H1 (cell line): Measurements from ENCODE around the gene TNP2. TPM values are rescaled to one million over a fixed set of nuclear protein-coding genes. Genes with fewer than 3 reads are reported as not detected.

Experiments used
- CTCF ChIA-PET: fragments of 300-600 bp; sonication (Branson Sonifier 250); formaldehyde crosslinking; loops from one replicate; lab custom pipeline; 2021; ENCODE audit not compliant: partially characterized antibody; lab: Charles Lee
- POLR2A ChIA-PET: fragments of 300-600 bp; sonication (Branson Sonifier 250); formaldehyde crosslinking; loops from one replicate; lab custom pipeline; 2021; ENCODE audit warnings: inconsistent platforms; ENCODE audit not compliant: partially characterized antibody; lab: Charles Lee
- DNase-seq, 2 experiments: peaks; one replicate each; pipeline versions ENCODE4 v3.0.0 to v3.0.0-alpha.2; 2010 to 2022; ENCODE audit warnings: low spot score in 2 of 2, low read depth in 1 of 2, mixed read lengths in 1 of 2
- FAIRE-seq: peaks from 2 replicates; lab custom pipeline; 2011; peaks lifted over from hg19 to GRCh38; lab: Jason Lieb, UNC
- H2AFZ ChIP-seq: 2 replicates; pipeline ENCODE4 v1.8.1; 2012; ENCODE audit warnings: low read length, inconsistent platforms
- H2AK5ac ChIP-seq: 2 replicates; pipeline ENCODE4 v1.6.1; 2013; ENCODE audit warnings: low read depth, low read length
- H2BK120ac ChIP-seq: replicated peaks from 2 replicates; pipeline ENCODE3; 2013; ENCODE audit warnings: low read depth, low read length, inconsistent platforms
- H2BK12ac ChIP-seq: 2 replicates; pipeline ENCODE4 v1.6.1; 2013; ENCODE audit warnings: low read depth, low read length
- H2BK15ac ChIP-seq: 2 replicates; pipeline ENCODE4 v1.6.1; 2013; ENCODE audit warnings: low read length
- H2BK20ac ChIP-seq: 2 replicates; pipeline ENCODE4 v1.6.1; 2013; ENCODE audit warnings: low read length
- H2BK5ac ChIP-seq: 2 replicates; pipeline ENCODE4 v1.6.1; 2013; ENCODE audit warnings: low read depth, low read length
- H3K14ac ChIP-seq: 2 replicates; pipeline ENCODE4 v1.6.1; 2013; ENCODE audit warnings: inconsistent platforms; ENCODE audit not compliant: insufficient read length
- H3K18ac ChIP-seq: 2 replicates; pipeline ENCODE4 v1.6.1; 2013; ENCODE audit warnings: low read length; ENCODE audit errors: extremely low read depth
- H3K23ac ChIP-seq: 2 replicates; pipeline ENCODE4 v1.6.1; 2013; ENCODE audit warnings: inconsistent platforms; ENCODE audit not compliant: insufficient read length
- H3K23me2 ChIP-seq: 2 replicates; pipeline ENCODE4 v1.6.1; 2013; ENCODE audit warnings: low read depth, low read length
- H3K27ac ChIP-seq: 2 replicates; pipeline ENCODE4 v1.6.1; 2011; ENCODE audit warnings: low read depth, low read length, inconsistent platforms
- H3K27me3 ChIP-seq, 4 experiments: replicated peaks in 1 of 4; 1 replicate in 1 of 4; 2 replicates in 3 of 4; pipeline versions ENCODE4 v1.6.1 to v1.8.1; 2011 to 2013; ENCODE audit warnings: low read length in 3 of 4, mild to moderate bottlenecking in 3 of 4, inconsistent platforms in 2 of 4, mixed read lengths in 2 of 4, moderate library complexity in 1 of 4; ENCODE audit not compliant: control insufficient read depth in 3 of 4, insufficient read depth in 3 of 4; ENCODE audit errors: extremely low read depth in 1 of 4
- H3K36me3 ChIP-seq, 4 experiments: 2 replicates each; pipeline versions ENCODE4 v1.6.1 to v1.8.1; 2011 to 2013; ENCODE audit warnings: mild to moderate bottlenecking in 4 of 4, low read length in 3 of 4, moderate library complexity in 2 of 4, control low read depth in 1 of 4, inconsistent platforms in 1 of 4; ENCODE audit not compliant: insufficient read depth in 4 of 4, control insufficient read depth in 2 of 4
- H3K4ac ChIP-seq: replicated peaks from 2 replicates; pipeline ENCODE3; 2013; ENCODE audit warnings: low read length, low read depth, mixed read lengths, inconsistent platforms; ENCODE audit not compliant: insufficient read length
- H3K4me1 ChIP-seq, 4 experiments: replicated peaks in 1 of 4; 1 replicate in 1 of 4; 2 replicates in 3 of 4; pipeline versions ENCODE4 v1.6.1 to v1.8.1; 2011 to 2013; ENCODE audit warnings: low read length in 3 of 4, inconsistent platforms in 2 of 4, mixed read lengths in 1 of 4; ENCODE audit not compliant: insufficient read depth in 4 of 4, control insufficient read depth in 3 of 4
- H3K4me2 ChIP-seq, 2 experiments: 2 replicates each; pipeline versions ENCODE4 v1.6.1 to v1.8.1; 2011 to 2013; ENCODE audit warnings: low read depth in 2 of 2, low read length in 2 of 2, control low read depth in 1 of 2, inconsistent platforms in 1 of 2, mild to moderate bottlenecking in 1 of 2; ENCODE audit not compliant: insufficient read depth in 1 of 2
- H3K4me3 ChIP-seq, 4 experiments: fragments of 200-600, 300-600 bp in 1 of 4; sonication (generic), shearing (Covaris generic), sonication (Bioruptor Twin) in 1 of 4; 2 replicates each; pipeline versions ENCODE4 v1.5.1 to v1.8.1; 2011 to 2016; ENCODE audit warnings: low read length in 4 of 4, low read depth in 3 of 4, control low read depth in 2 of 4, inconsistent platforms in 2 of 4, mild to moderate bottlenecking in 2 of 4, mixed read lengths in 1 of 4, moderate library complexity in 1 of 4; ENCODE audit not compliant: insufficient read depth in 2 of 4; ENCODE audit errors: extremely low read depth in 1 of 4
- H3K56ac ChIP-seq: replicated peaks from 2 replicates; pipeline ENCODE3; 2013; ENCODE audit warnings: low read depth, mild to moderate bottlenecking, mixed read lengths, low read length, inconsistent platforms; ENCODE audit not compliant: insufficient read length
- H3K79me1 ChIP-seq: 2 replicates; pipeline ENCODE4 v1.6.1; 2013; ENCODE audit warnings: low read depth, low read length, control low read depth
- H3K79me2 ChIP-seq, 2 experiments: 2 replicates each; pipeline versions ENCODE4 v1.6.1 to v1.8.1; 2012 to 2013; ENCODE audit warnings: low read length in 2 of 2, mild to moderate bottlenecking in 2 of 2, inconsistent platforms in 1 of 2; ENCODE audit not compliant: insufficient read depth in 2 of 2, control insufficient read depth in 1 of 2
- H3K9ac ChIP-seq, 4 experiments: replicated peaks in 1 of 4; 1 replicate in 1 of 4; 2 replicates in 3 of 4; pipeline versions ENCODE4 v1.6.1 to v1.8.1; 2011 to 2013; ENCODE audit warnings: low read depth in 3 of 4, low read length in 3 of 4, control low read depth in 2 of 4, mild to moderate bottlenecking in 2 of 4, moderate library complexity in 2 of 4, inconsistent platforms in 1 of 4; ENCODE audit errors: extremely low read depth in 1 of 4
- H3K9me3 ChIP-seq, 2 experiments: 2 replicates each; pipeline versions ENCODE4 v1.6.1 to v1.8.1; 2012 to 2013; ENCODE audit warnings: mild to moderate bottlenecking in 2 of 2, moderate library complexity in 2 of 2, control low read depth in 1 of 2, inconsistent platforms in 1 of 2, low read depth in 1 of 2, low read length in 1 of 2, mixed read lengths in 1 of 2; ENCODE audit not compliant: insufficient read depth in 2 of 2
- H4K20me1 ChIP-seq, 2 experiments: replicated peaks in 1 of 2; 2 replicates each; pipeline versions ENCODE3 to v1.8.1; 2011 to 2013; ENCODE audit warnings: inconsistent platforms in 2 of 2, low read length in 2 of 2, mild to moderate bottlenecking in 1 of 2; ENCODE audit not compliant: insufficient read depth in 2 of 2, control insufficient read depth in 1 of 2
- H4K5ac ChIP-seq: 2 replicates; pipeline ENCODE4 v1.6.1; 2013; ENCODE audit warnings: low read length, low read depth, mixed read lengths, inconsistent platforms; ENCODE audit not compliant: insufficient read length
- H4K8ac ChIP-seq: 2 replicates; pipeline ENCODE4 v1.8.0; 2013; ENCODE audit warnings: mild to moderate bottlenecking, moderate library complexity, low read length, inconsistent platforms; ENCODE audit not compliant: insufficient read depth; ENCODE audit errors: extremely low read depth
- H4K91ac ChIP-seq: replicated peaks from 2 replicates; pipeline ENCODE3; 2013; ENCODE audit warnings: low read length, mixed read lengths, inconsistent platforms; ENCODE audit not compliant: insufficient read length
- ATF3 ChIP-seq: IDR thresholded peaks from 2 replicates; pipeline ENCODE4 v1.6.1; 2011; ENCODE audit warnings: low read depth, mild to moderate bottlenecking, low read length; ENCODE audit not compliant: insufficient read depth
- E2F6 ChIP-seq: IDR thresholded peaks from 2 replicates; pipeline ENCODE4 v1.6.1; 2012; ENCODE audit warnings: inconsistent platforms
- WGBS, 2 experiments: shearing (Covaris generic) in 1 of 2; methylation state at CpG; one replicate each; pipeline versions ENCODE4 v1.1.6 to v1.1.7; 2013 to 2015; ENCODE audit warnings: low lambda C conversion rate in 2 of 2, mixed read lengths in 2 of 2, inconsistent platforms in 1 of 2, low coverage in 1 of 2, missing lambda C conversion rate in 1 of 2; ENCODE audit not compliant: insufficient replicate concordance in 2 of 2, insufficient coverage in 1 of 2, insufficient read length in 1 of 2; ENCODE audit errors: extremely low coverage in 1 of 2, missing lambda C conversion rate in 1 of 2; 5-methylcytosine and 5-hydroxymethylcytosine counted together
- polyA plus RNA-seq, 7 experiments: library from polyadenylated mRNA; depleted of rRNA in 3 of 7; stranded (reverse) in 5 of 7; unstranded in 2 of 7; fragments of >200 nt in 5 of 7; fragments of 200-250 nt in 2 of 7; gene quantifications; 1 replicate in 5 of 7; 2 replicates in 1 of 7; 4 replicates in 1 of 7; pipeline versions ENCODE4 v1.2.1 to v1.2.3, GENCODE V29; 2011 to 2013; ENCODE audit warnings: missing spikeins in 2 of 7, mixed read lengths in 2 of 7
- total RNA-seq: library from RNA; stranded (reverse); fragmentation: NEBNext Ultra II Directional; extraction: Animal tissue kit (Norgen Biotek cat#: 25700); gene quantifications from 2 replicates; pipeline ENCODE4 v1.2.1, GENCODE V29; 2021

The TNP2 gene
- total and polyA plus RNA-seq, 2 of the 8 experiments (the other 6 are each of a cell fraction or from before 2014, with no cell fraction given): not detected

- CTCF ChIA-PET: interaction anchor here (0.6 to 8.1 kb wide), 5 partner anchors 11 to 184 kb away, joined by 3 to 79 read pairs (median 3); partner anchors contain the start of gene SOCS1
- Histone ChIP-seq H3K27me3 (no peaks in the 10 kb centered on the region), H3K4me3 (no peak overlapping the region), H3K27ac (no peak overlapping the region), H3K79me1 (no peaks in the 10 kb centered on the region), H3K18ac (no peak overlapping the region), H4K20me1 (no peaks in the 10 kb centered on the region), H4K91ac (no peak overlapping the region), H3K14ac (no peak overlapping the region), H3K9me3 (no peaks in the 10 kb centered on the region), H3K4me2 (no peak overlapping the region), H3K23me2 (no peaks in the 10 kb centered on the region; the same call in 1 of the 2 replicates), H2AFZ (peak overlapping the region; percentile 37; the same call in 1 of the 2 replicates), H4K5ac (no peak overlapping the region), H3K56ac (no peak overlapping the region), H4K8ac (peak overlapping the region; percentile 41; the same call in 1 of the 2 replicates), H3K9ac (no peak overlapping the region), H2BK20ac (no peak overlapping the region; the same call in 1 of the 2 replicates), H2BK5ac (peak overlapping the region; percentile 52; the same call in 1 of the 2 replicates), H2AK5ac (peak overlapping the region; percentile 8; the same call in 1 of the 2 replicates)
- FAIRE-seq (no peak), DNase-seq (no peak)
- 88% methylated on average over 6 of the region's 6 CpGs; no CpG with 5 or more reads in 1 of the 2 experiments for WGBS, 2 experiments
- POLR2A ChIA-PET: interaction anchor here (0.6 to 2.7 kb wide), 3 partner anchors 12 to 36 kb away, joined by 3 to 11 read pairs (median 3); no protein-coding TSS in a partner anchor
- TF ChIP-seq E2F6 (0 out of 2 replicates have a peak, but pooled peaks have one; percentile 44), ATF3 (no peak)
- TF ChIP-seq, all 59 proteins: peak for 1
- no peak overlapping the region for H2BK120ac ChIP-seq
- peak overlapping the region; percentile 27; the same call in 1 of the 2 replicates for H2BK12ac ChIP-seq
- no peak overlapping the region for H3K4ac ChIP-seq
- H3K4me1 ChIP-seq: peaks cover 0 to 5% (median 0%) of the 10 kb centered on the region in 4 experiments; a peak in 2 of 7 replicates
- no peaks in the 10 kb centered on the region for H3K79me2 ChIP-seq
- H3K23ac ChIP-seq: no peak overlapping the region
- H3K36me3 ChIP-seq: no peaks in the 10 kb centered on the region
- 0 out of 2 replicates have a peak overlapping the region, but pooled peaks have one; percentile 61 for H2BK15ac ChIP-seq
These were observed 3.4 kb upstream of the TNP2 start for GRCh38 chr16:11272484-11272883.
